Measurements from ENCODE around the gene DSEL. TPM values are rescaled to one million over a fixed set of nuclear protein-coding genes. Genes with fewer than 3 reads are reported as not detected.

Gene DSEL
- total and polyA plus RNA-seq, 7 experiments from 2014 or later = 0.23 to 1.1 (median 0.73) TPM; not detected in 1

GRCh38 chr18:67531929-67532328, 15.4 kb upstream of the DSEL start:
- Mint-ChIP-seq H3K4me3 (no peak overlapping the region), H3K27ac (no peak overlapping the region), H3K9me3 (no peaks in the 10 kb centered on the region), H3K36me3 (no peaks in the 10 kb centered on the region), H3K4me1 (no peaks in the 10 kb centered on the region), H3K27me3 (peaks cover 0 to 39% (median 14%) of the 10 kb centered on the region in 5 donors)
- no peak overlapping the region for H3K4me3 ChIP-seq (ENCODE audit: low read length)
- H3K27me3 ChIP-seq (ENCODE audit: control insufficient read depth in 2 of 2, insufficient read depth in 2 of 2, low read length in 2 of 2) = no peaks in the 10 kb centered on the region
- intact Hi-C loops (cut with micrococcal nuclease) = no loop called here
- H3K4me1 ChIP-seq (ENCODE audit: control insufficient read depth in 2 of 2, insufficient read depth in 2 of 2, low read length in 2 of 2) = no peaks in the 10 kb centered on the region
- no peaks in the 10 kb centered on the region for H3K9me3 ChIP-seq (ENCODE audit: control insufficient read depth in 2 of 3, low read length in 3 of 3)
- DNase-seq = no peak
- ATAC-seq = no peak
- POLR2A ChIA-PET = no interaction called here
- no peaks in the 10 kb centered on the region for H3K36me3 ChIP-seq (ENCODE audit: control insufficient read depth in 2 of 3, insufficient read depth in 3 of 3, low read length in 3 of 3)
- H3K27ac ChIP-seq (ENCODE audit: low read depth, low read length) = no peak overlapping the region
- CTCF ChIA-PET = no interaction called here

GRCh38 chr18:67525328-67526099, 9.0 kb upstream of the DSEL start:
- H3K36me3 Mint-ChIP-seq = no peaks in the 10 kb centered on the region
- DNase-seq = no peak
- no peaks in the 10 kb centered on the region for H3K27me3 ChIP-seq (ENCODE audit: control insufficient read depth in 2 of 2, insufficient read depth in 2 of 2, low read length in 2 of 2)
- ChIA-PET CTCF (no interaction called here), POLR2A (interaction anchor here (0.6 kb wide), 1 partner anchor 451 kb away, joined by 4 read pairs; no protein-coding TSS in a partner anchor)
- no peaks in the 10 kb centered on the region for H3K36me3 ChIP-seq (ENCODE audit: control insufficient read depth in 2 of 3, insufficient read depth in 3 of 3, low read length in 3 of 3)
- no peaks in the 10 kb centered on the region for H3K9me3 ChIP-seq (ENCODE audit: control insufficient read depth in 2 of 3, low read length in 3 of 3)
- H3K4me3 ChIP-seq (ENCODE audit: low read length) = no peak overlapping the region
- H3K9me3 Mint-ChIP-seq = no peaks in the 10 kb centered on the region
- H3K27me3 Mint-ChIP-seq = peaks cover 10 to 31% (median 29%) of the 10 kb centered on the region in 5 donors
- intact Hi-C loops (cut with micrococcal nuclease) = no loop called here
- H3K27ac ChIP-seq (ENCODE audit: low read depth, low read length) = no peak overlapping the region
- no peak overlapping the region for H3K4me3 Mint-ChIP-seq
- no peaks in the 10 kb centered on the region for H3K4me1 ChIP-seq (ENCODE audit: control insufficient read depth in 2 of 2, insufficient read depth in 2 of 2, low read length in 2 of 2)
- ATAC-seq = no peak
- no peaks in the 10 kb centered on the region for H3K4me1 Mint-ChIP-seq
- no peak overlapping the region for H3K27ac Mint-ChIP-seq

- CTCF ChIA-PET = no interaction called here
Measured at GRCh38 chr18:67520351-67520921, 3.9 kb upstream of the DSEL start.

DNA sequence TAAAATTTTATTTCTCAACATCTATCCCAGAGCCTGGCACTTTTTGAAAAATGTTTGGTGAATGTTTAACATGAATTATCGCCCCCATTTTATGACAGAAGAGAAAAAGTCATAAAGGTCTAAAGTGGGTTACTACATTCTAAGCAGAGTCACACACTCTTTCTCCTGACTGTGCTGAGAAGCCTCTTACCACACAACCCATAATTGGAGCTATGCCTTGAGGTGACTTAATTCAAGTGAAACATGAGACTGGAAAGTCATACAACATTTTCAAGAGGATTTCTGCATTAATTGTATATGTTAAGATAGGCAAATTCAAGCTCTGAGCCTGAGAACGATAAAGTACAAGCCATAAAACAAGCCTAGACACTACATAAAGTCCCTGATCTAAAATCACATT, 3.1 kb upstream of the DSEL start:
- intact Hi-C loops (cut with micrococcal nuclease) = loop anchor here in 1 of 2 donors (1.0 to 5.0 kb wide), 2 partner anchors 101 to 302 kb away; no protein-coding TSS in a partner anchor
- ChIA-PET CTCF (no interaction called here), POLR2A (interaction anchor here (0.7 kb wide), 1 partner anchor 9 kb away, joined by 4 read pairs; no protein-coding TSS in a partner anchor)
- H3K9me3 Mint-ChIP-seq = no peaks in the 10 kb centered on the region
- no peak overlapping the region for H3K27ac Mint-ChIP-seq
- Histone ChIP-seq H3K9me3 (ENCODE audit: control insufficient read depth in 2 of 3, low read length in 3 of 3) (no peaks in the 10 kb centered on the region), H3K36me3 (ENCODE audit: control insufficient read depth in 2 of 3, insufficient read depth in 3 of 3, low read length in 3 of 3) (no peaks in the 10 kb centered on the region), H3K27ac (ENCODE audit: low read depth, low read length) (no peak overlapping the region), H3K27me3 (ENCODE audit: control insufficient read depth in 2 of 2, insufficient read depth in 2 of 2, low read length in 2 of 2) (no peaks in the 10 kb centered on the region), H3K4me1 (ENCODE audit: control insufficient read depth in 2 of 2, insufficient read depth in 2 of 2, low read length in 2 of 2) (peaks cover 11 to 14% of the 10 kb centered on the region in 2 donors), H3K4me3 (ENCODE audit: low read length) (no peak overlapping the region)
- H3K4me3 Mint-ChIP-seq = no peak overlapping the region
- DNase-seq (no peak), ATAC-seq (no peak)
- H3K4me1 Mint-ChIP-seq = peaks cover 16 to 32% (median 29%) of the 10 kb centered on the region in 7 donors
- no peaks in the 10 kb centered on the region for H3K36me3 Mint-ChIP-seq
- peaks cover 15 to 52% (median 17%) of the 10 kb centered on the region in 5 donors for H3K27me3 Mint-ChIP-seq

More at GRCh38 chr18:67520351-67520921, 3.9 kb upstream of the DSEL start:
- no peak overlapping the region for H3K4me3 Mint-ChIP-seq
- Histone ChIP-seq H3K4me1 (ENCODE audit: control insufficient read depth in 2 of 2, insufficient read depth in 2 of 2, low read length in 2 of 2) (peaks cover 11 to 14% of the 10 kb centered on the region in 2 donors), H3K9me3 (ENCODE audit: control insufficient read depth in 2 of 3, low read length in 3 of 3) (no peaks in the 10 kb centered on the region), H3K27ac (ENCODE audit: low read depth, low read length) (no peak overlapping the region), H3K4me3 (ENCODE audit: low read length) (no peak overlapping the region), H3K36me3 (ENCODE audit: control insufficient read depth in 2 of 3, insufficient read depth in 3 of 3, low read length in 3 of 3) (no peaks in the 10 kb centered on the region), H3K27me3 (ENCODE audit: control insufficient read depth in 2 of 2, insufficient read depth in 2 of 2, low read length in 2 of 2) (no peaks in the 10 kb centered on the region)
- H3K36me3 Mint-ChIP-seq = no peaks in the 10 kb centered on the region
- H3K27me3 Mint-ChIP-seq = peaks cover 17 to 44% (median 22%) of the 10 kb centered on the region in 5 donors
- intact Hi-C loops (cut with micrococcal nuclease) = no loop called here
- POLR2A ChIA-PET = interaction anchor here (0.7 kb wide), 1 partner anchor 8 kb away, joined by 4 read pairs; no protein-coding TSS in a partner anchor
- no peak overlapping the region for H3K27ac Mint-ChIP-seq
- DNase-seq (no peak), ATAC-seq (no peak)
- H3K9me3 Mint-ChIP-seq = no peaks in the 10 kb centered on the region
- H3K4me1 Mint-ChIP-seq = peaks cover 15 to 27% (median 22%) of the 10 kb centered on the region in 7 donors

GRCh38 chr18:67518566-67518965, 2.0 kb upstream of the DSEL start:
- Mint-ChIP-seq H3K27ac (no peak overlapping the region), H3K4me3 (peak overlapping the region in 3 of 10 donors; percentile 26 to 95 (median 62)), H3K27me3 (peaks cover 11 to 60% (median 14%) of the 10 kb centered on the region in 5 donors), H3K9me3 (no peaks in the 10 kb centered on the region), H3K36me3 (no peaks in the 10 kb centered on the region), H3K4me1 (peaks cover 16 to 34% (median 31%) of the 10 kb centered on the region in 7 donors)
- intact Hi-C loops (cut with micrococcal nuclease) = loop anchor here in 1 of 2 donors (5.0 kb wide), 1 partner anchor 301 kb away; no protein-coding TSS in a partner anchor
- ChIA-PET POLR2A (interaction anchor here (0.6 kb wide), 1 partner anchor 1203 kb away, joined by 3 read pairs; no protein-coding TSS in a partner anchor), CTCF (no interaction called here)
- H3K9me3 ChIP-seq (ENCODE audit: control insufficient read depth in 2 of 3, low read length in 3 of 3) = no peaks in the 10 kb centered on the region
- DNase-seq = no peak
- no peak for ATAC-seq
- no peak overlapping the region for H3K27ac ChIP-seq (ENCODE audit: low read depth, low read length)
- no peaks in the 10 kb centered on the region for H3K36me3 ChIP-seq (ENCODE audit: control insufficient read depth in 2 of 3, insufficient read depth in 3 of 3, low read length in 3 of 3)
- no peaks in the 10 kb centered on the region for H3K27me3 ChIP-seq (ENCODE audit: control insufficient read depth in 2 of 2, insufficient read depth in 2 of 2, low read length in 2 of 2)
- H3K4me3 ChIP-seq (ENCODE audit: low read length) = no peak overlapping the region
- peaks cover 11 to 14% of the 10 kb centered on the region in 2 donors for H3K4me1 ChIP-seq (ENCODE audit: control insufficient read depth in 2 of 2, insufficient read depth in 2 of 2, low read length in 2 of 2)

GRCh38 chr18:67517444-67517765, 885 bp upstream of the DSEL start:
- H3K36me3 Mint-ChIP-seq = no peaks in the 10 kb centered on the region
- peaks cover 3 to 59% (median 3%) of the 10 kb centered on the region in 5 donors for H3K27me3 Mint-ChIP-seq
- ATAC-seq (no peak), DNase-seq (peak in 4 of 9 donors; percentile 7 to 19 (median 12))
- Histone ChIP-seq H3K4me1 (ENCODE audit: control insufficient read depth in 2 of 2, insufficient read depth in 2 of 2, low read length in 2 of 2) (peaks cover 11 to 14% of the 10 kb centered on the region in 2 donors), H3K27me3 (ENCODE audit: control insufficient read depth in 2 of 2, insufficient read depth in 2 of 2, low read length in 2 of 2) (no peaks in the 10 kb centered on the region), H3K9me3 (ENCODE audit: control insufficient read depth in 2 of 3, low read length in 3 of 3) (no peaks in the 10 kb centered on the region), H3K36me3 (ENCODE audit: control insufficient read depth in 2 of 3, insufficient read depth in 3 of 3, low read length in 3 of 3) (no peaks in the 10 kb centered on the region), H3K4me3 (ENCODE audit: low read length) (peak overlapping the region; percentile 83), H3K27ac (ENCODE audit: low read depth, low read length) (no peak overlapping the region)
- intact Hi-C loops (cut with micrococcal nuclease) = loop anchor here (2.0 to 5.0 kb wide), 3 partner anchors 99 to 300 kb away; no protein-coding TSS in a partner anchor
- peak overlapping the region; percentile 88 to 97 (median 96) for H3K4me3 Mint-ChIP-seq
- ChIA-PET CTCF (interaction anchor here (0.6 kb wide), 2 partner anchors 11 to 479 kb away, joined by 3 read pairs; no protein-coding TSS in a partner anchor), POLR2A (no interaction called here)
- H3K9me3 Mint-ChIP-seq = no peaks in the 10 kb centered on the region
- H3K27ac Mint-ChIP-seq = peak overlapping the region in 4 of 9 donors; percentile 54 to 91 (median 74)
- peaks cover 16 to 34% (median 31%) of the 10 kb centered on the region in 7 donors for H3K4me1 Mint-ChIP-seq
